Measurements from ENCODE around the gene FAM171A2.
A peak's percentile ranks its signal among the peaks of the same experiment; 100 is the strongest.
"Not testable (repeated sequence)": the region's sequence is repeated elsewhere in the genome, so short reads cannot be mapped to it uniquely, and the experiment has no call there.

The FAM171A2 gene

DNA sequence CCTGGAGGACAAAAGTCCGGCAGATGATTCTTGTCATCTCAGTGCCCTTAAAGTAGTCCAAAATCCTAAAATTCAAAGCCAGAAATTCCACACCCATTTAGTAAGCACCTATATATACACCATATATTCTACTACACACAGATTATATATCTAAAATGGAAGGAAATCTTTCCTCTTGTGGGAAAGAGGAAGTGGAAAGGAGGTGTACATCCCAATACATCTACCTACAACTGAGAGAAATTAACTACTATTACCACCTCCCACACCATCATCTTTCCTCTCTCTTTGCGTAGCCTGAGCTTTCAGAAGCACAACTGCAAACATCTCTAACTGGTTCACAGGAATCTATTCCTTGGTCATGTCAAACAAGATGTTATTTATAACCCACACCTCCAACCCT is 31.2 kb upstream of the FAM171A2 start:
- Histone ChIP-seq H3K4ac (ENCODE audit: low read depth, low read length) (no peak overlapping the region), H2BK120ac (ENCODE audit: insufficient read depth, low read length, poor library complexity) (no peak overlapping the region), H3K79me1 (ENCODE audit: low read length) (no peaks in the 10 kb centered on the region), H2BK5ac (ENCODE audit: low read depth, low read length, poor library complexity) (no peak overlapping the region), H3K36me3 (ENCODE audit: control insufficient read depth in 1 of 2, insufficient read depth in 2 of 2, low read length in 2 of 2) (peaks cover 27 to 30% of the 10 kb centered on the region in 2 experiments), H3K27me3 (ENCODE audit: insufficient read depth, low read length) (no peaks in the 10 kb centered on the region), H3K4me2 (ENCODE audit: low read length) (no peak overlapping the region), H3K9ac (ENCODE audit: low read length) (no peak overlapping the region), H3K14ac (ENCODE audit: low read length) (no peak overlapping the region), H3K27ac (ENCODE audit: low read depth, low read length) (no peak overlapping the region), H4K8ac (ENCODE audit: low read depth, low read length) (no peak overlapping the region), H3K9me3 (ENCODE audit: insufficient read depth, low read depth, low read length) (no peaks in the 10 kb centered on the region), H2AFZ (ENCODE audit: insufficient read depth, low read length, poor library complexity) (no peak overlapping the region), H3K23ac (ENCODE audit: low read length) (no peak overlapping the region), H3K4me1 (ENCODE audit: control insufficient read depth in 1 of 2, insufficient read depth in 2 of 2, low read length in 2 of 2) (no peaks in the 10 kb centered on the region), H2BK12ac (ENCODE audit: low read length) (no peak overlapping the region), H3K18ac (ENCODE audit: low read length) (no peak overlapping the region), H2AK5ac (ENCODE audit: low read length) (no peak overlapping the region), H4K91ac (ENCODE audit: low read depth, low read length) (no peak overlapping the region), H4K12ac (ENCODE audit: low read depth, low read length) (no peak overlapping the region), H3K4me3 (ENCODE audit: low read depth, low read length) (no peak overlapping the region), H3K79me2 (ENCODE audit: control insufficient read depth, insufficient read depth, low read length, poor library complexity) (no peaks in the 10 kb centered on the region)
- DNase-seq, result no peak
- WGBS (ENCODE audit: extremely low coverage, insufficient coverage, insufficient read length), result no CpG with 5 or more reads among the region's 2 CpGs

GRCh38 chr17:44394112-44394511 is 30.5 kb upstream of the FAM171A2 start:
- H3K9ac ChIP-seq (ENCODE audit: low read length); H3K4me1 ChIP-seq (ENCODE audit: control insufficient read depth in 1 of 2, insufficient read depth in 2 of 2, low read length in 2 of 2); H2BK12ac ChIP-seq (ENCODE audit: low read length); H2BK5ac ChIP-seq (ENCODE audit: low read depth, low read length, poor library complexity); H3K27me3 ChIP-seq (ENCODE audit: insufficient read depth, low read length); DNase-seq; H3K18ac ChIP-seq (ENCODE audit: low read length); H4K8ac ChIP-seq (ENCODE audit: low read depth, low read length); H3K79me1 ChIP-seq (ENCODE audit: low read length); H3K9me3 ChIP-seq (ENCODE audit: insufficient read depth, low read depth, low read length); H3K14ac ChIP-seq (ENCODE audit: low read length); H3K27ac ChIP-seq (ENCODE audit: low read depth, low read length); H2AK5ac ChIP-seq (ENCODE audit: low read length); H3K4me3 ChIP-seq (ENCODE audit: low read depth, low read length); H3K4ac ChIP-seq (ENCODE audit: low read depth, low read length); H3K23ac ChIP-seq (ENCODE audit: low read length); H2AFZ ChIP-seq (ENCODE audit: insufficient read depth, low read length, poor library complexity); H2BK120ac ChIP-seq (ENCODE audit: insufficient read depth, low read length, poor library complexity); H3K79me2 ChIP-seq (ENCODE audit: control insufficient read depth, insufficient read depth, low read length, poor library complexity); H3K4me2 ChIP-seq (ENCODE audit: low read length); H4K91ac ChIP-seq (ENCODE audit: low read depth, low read length); H4K12ac ChIP-seq (ENCODE audit: low read depth, low read length): not testable (repeated sequence)
- H3K36me3 ChIP-seq (ENCODE audit: control insufficient read depth in 1 of 2, insufficient read depth in 2 of 2, low read length in 2 of 2), result peaks cover 20 to 22% of the 10 kb centered on the region in 2 experiments
- WGBS (ENCODE audit: extremely low coverage, insufficient coverage, insufficient read length), result no CpG with 5 or more reads among the region's 9 CpGs

DNA sequence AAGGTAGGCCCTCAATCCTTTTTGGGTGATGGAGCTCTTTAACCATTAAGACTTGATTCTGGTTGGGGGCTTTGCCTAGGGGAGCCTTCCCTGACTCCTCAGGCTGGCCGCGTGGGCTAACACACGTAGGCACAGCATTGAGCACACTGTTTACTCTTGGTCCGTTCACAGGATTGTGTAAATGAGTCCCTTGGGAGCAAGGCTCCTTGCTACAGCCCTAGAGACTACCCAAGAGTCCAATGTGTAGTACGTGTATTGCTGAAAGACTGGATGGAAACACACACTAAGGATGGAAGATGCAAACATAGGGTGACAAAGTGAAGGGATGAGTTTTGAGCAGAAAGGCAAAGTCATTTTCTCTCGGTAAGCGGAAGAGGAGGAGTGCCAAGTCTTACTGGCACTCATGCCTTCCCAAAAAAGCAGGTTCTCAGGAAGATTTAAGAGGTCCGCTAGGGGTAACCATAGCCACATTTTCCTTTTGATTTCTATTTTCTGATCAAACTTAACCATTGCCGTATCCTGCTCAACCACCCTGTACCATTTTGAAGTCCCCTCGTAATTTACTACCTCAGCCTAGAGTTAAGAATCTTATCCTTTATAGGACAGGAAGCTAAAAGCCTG is 26.7 kb upstream of the FAM171A2 start:
- H3K4me1 ChIP-seq (ENCODE audit: control insufficient read depth in 1 of 2, insufficient read depth in 2 of 2, low read length in 2 of 2), result peaks cover 0 to 5% of the 10 kb centered on the region in 2 experiments
- H2BK5ac ChIP-seq (ENCODE audit: low read depth, low read length, poor library complexity), result no peak overlapping the region
- H4K8ac ChIP-seq (ENCODE audit: low read depth, low read length), result no peak overlapping the region
- no peak overlapping the region for H3K27ac ChIP-seq (ENCODE audit: low read depth, low read length)
- no peak overlapping the region for H3K4me3 ChIP-seq (ENCODE audit: low read depth, low read length)
- H3K18ac ChIP-seq (ENCODE audit: low read length), result no peak overlapping the region
- no peak overlapping the region for H2AK5ac ChIP-seq (ENCODE audit: low read length)
- H3K14ac ChIP-seq (ENCODE audit: low read length), result no peak overlapping the region
- H3K36me3 ChIP-seq (ENCODE audit: control insufficient read depth in 1 of 2, insufficient read depth in 2 of 2, low read length in 2 of 2), result no peaks in the 10 kb centered on the region
- no peak overlapping the region for H2BK12ac ChIP-seq (ENCODE audit: low read length)
- H3K23ac ChIP-seq (ENCODE audit: low read length), result peak overlapping the region; percentile 4
- no peak overlapping the region for H3K4ac ChIP-seq (ENCODE audit: low read depth, low read length)
- no peak overlapping the region for H4K12ac ChIP-seq (ENCODE audit: low read depth, low read length)
- no peak overlapping the region for H3K4me2 ChIP-seq (ENCODE audit: low read length)
- no peaks in the 10 kb centered on the region for H3K9me3 ChIP-seq (ENCODE audit: insufficient read depth, low read depth, low read length)
- H3K79me1 ChIP-seq (ENCODE audit: low read length), result peaks cover 2% of the 10 kb centered on the region
- no peak for DNase-seq
- H3K9ac ChIP-seq (ENCODE audit: low read length), result no peak overlapping the region
- peaks cover 5% of the 10 kb centered on the region for H3K27me3 ChIP-seq (ENCODE audit: insufficient read depth, low read length)
- WGBS (ENCODE audit: extremely low coverage, insufficient coverage, insufficient read length), result no CpG with 5 or more reads among the region's 10 CpGs
- H2AFZ ChIP-seq (ENCODE audit: insufficient read depth, low read length, poor library complexity), result no peak overlapping the region
- H2BK120ac ChIP-seq (ENCODE audit: insufficient read depth, low read length, poor library complexity), result no peak overlapping the region
- H3K79me2 ChIP-seq (ENCODE audit: control insufficient read depth, insufficient read depth, low read length, poor library complexity), result no peaks in the 10 kb centered on the region
- no peak overlapping the region for H4K91ac ChIP-seq (ENCODE audit: low read depth, low read length)

- no peak overlapping the region for H2BK120ac ChIP-seq (ENCODE audit: insufficient read depth, low read length, poor library complexity)
- H3K23ac ChIP-seq (ENCODE audit: low read length), result no peak overlapping the region
- H3K14ac ChIP-seq (ENCODE audit: low read length), result no peak overlapping the region
- H3K18ac ChIP-seq (ENCODE audit: low read length), result no peak overlapping the region
- no peak overlapping the region for H3K4ac ChIP-seq (ENCODE audit: low read depth, low read length)
- no CpG with 5 or more reads among the region's 6 CpGs for WGBS (ENCODE audit: extremely low coverage, insufficient coverage, insufficient read length)
- no peak overlapping the region for H2AK5ac ChIP-seq (ENCODE audit: low read length)
- H3K9ac ChIP-seq (ENCODE audit: low read length), result no peak overlapping the region
- H2AFZ ChIP-seq (ENCODE audit: insufficient read depth, low read length, poor library complexity), result no peak overlapping the region
- H3K9me3 ChIP-seq (ENCODE audit: insufficient read depth, low read depth, low read length), result peaks cover 1% of the 10 kb centered on the region
- H4K91ac ChIP-seq (ENCODE audit: low read depth, low read length), result no peak overlapping the region
- no peak overlapping the region for H3K27ac ChIP-seq (ENCODE audit: low read depth, low read length)
- H2BK12ac ChIP-seq (ENCODE audit: low read length), result no peak overlapping the region
- peaks cover 2% of the 10 kb centered on the region for H3K79me1 ChIP-seq (ENCODE audit: low read length)
- H3K4me1 ChIP-seq (ENCODE audit: control insufficient read depth in 1 of 2, insufficient read depth in 2 of 2, low read length in 2 of 2), result peaks cover 3 to 9% of the 10 kb centered on the region in 2 experiments
- DNase-seq, result no peak
- no peak overlapping the region for H4K12ac ChIP-seq (ENCODE audit: low read depth, low read length)
- peak overlapping the region; percentile 15 for H3K4me3 ChIP-seq (ENCODE audit: low read depth, low read length)
- no peaks in the 10 kb centered on the region for H3K36me3 ChIP-seq (ENCODE audit: control insufficient read depth in 1 of 2, insufficient read depth in 2 of 2, low read length in 2 of 2)
- H2BK5ac ChIP-seq (ENCODE audit: low read depth, low read length, poor library complexity), result no peak overlapping the region
- H3K27me3 ChIP-seq (ENCODE audit: insufficient read depth, low read length), result peaks cover 9% of the 10 kb centered on the region
- H3K4me2 ChIP-seq (ENCODE audit: low read length), result no peak overlapping the region
- no peaks in the 10 kb centered on the region for H3K79me2 ChIP-seq (ENCODE audit: control insufficient read depth, insufficient read depth, low read length, poor library complexity)
- no peak overlapping the region for H4K8ac ChIP-seq (ENCODE audit: low read depth, low read length)
Observed at GRCh38 chr17:44389723-44390202, 26.1 kb upstream of the FAM171A2 start.
